ENCODE measurements around the gene PPP1R1A. TPM values are rescaled to one million over a fixed set of nuclear protein-coding genes. Genes with fewer than 3 reads are reported as not detected.

The PPP1R1A gene
- total RNA-seq, 1 experiment from 2014 or later, result 8.5 TPM

DNA sequence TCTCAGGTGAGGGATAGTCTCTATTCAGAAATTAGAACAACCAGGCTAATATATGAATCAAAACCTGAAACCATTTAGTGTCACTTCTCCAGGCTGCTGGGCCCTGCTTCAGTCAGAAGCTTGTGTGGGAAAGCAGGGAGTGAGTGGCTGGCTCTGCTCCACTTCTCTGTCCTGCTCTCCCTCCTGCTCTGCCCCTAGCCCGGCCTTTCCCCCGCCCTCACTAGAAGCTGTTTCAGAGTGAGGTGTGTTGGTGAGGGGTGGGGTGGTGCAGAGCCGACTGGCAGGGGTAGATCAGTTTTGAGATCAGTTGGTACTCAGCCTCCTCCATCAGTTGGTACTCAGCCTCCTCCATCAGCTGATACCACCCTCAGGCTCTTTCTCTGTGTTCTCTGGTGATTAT is 7.0 kb upstream of the PPP1R1A start:
- peaks cover 0 to 1% (median 0%) of the 10 kb centered on the region in 3 experiments; a peak in 1 of 7 replicates for H3K36me3 Mint-ChIP-seq (ENCODE audit: insufficient read depth in 1 of 3, low read depth in 3 of 3)
- Histone ChIP-seq H4K8ac (replicated peaks; ENCODE audit: insufficient read length, low read depth, low read length) (no peak overlapping the region), H3K79me1 (ENCODE audit: insufficient read depth, low read depth, low read length, poor library complexity, severe bottlenecking) (no peaks in the 10 kb centered on the region), H3K4me2 (ENCODE audit: insufficient read depth, insufficient read length, low read length) (no peak overlapping the region), H3K23ac (ENCODE audit: insufficient read length, low read depth, low read length) (no peak overlapping the region), H2BK15ac (ENCODE audit: low read depth, low read length) (no peak overlapping the region), H3K27me3 (ENCODE audit: insufficient read depth, low read length) (peaks cover 6% of the 10 kb centered on the region; the same call in 1 of the 2 replicates), H3K4me1 (ENCODE audit: insufficient read depth, low read length) (no peaks in the 10 kb centered on the region), H2BK120ac (ENCODE audit: low read depth, low read length, poor library complexity, severe bottlenecking) (no peak overlapping the region), H4K5ac (ENCODE audit: insufficient read length, low read depth, low read length) (no peak overlapping the region), H3K9me3 (ENCODE audit: control insufficient read depth, low read depth, low read length) (no peaks in the 10 kb centered on the region), H4K20me1 (ENCODE audit: control insufficient read depth, insufficient read depth, insufficient read length) (no peaks in the 10 kb centered on the region), H3K14ac (ENCODE audit: insufficient read depth, low read length) (no peak overlapping the region), H2BK20ac (ENCODE audit: low read depth, low read length, poor library complexity, severe bottlenecking) (no peak overlapping the region), H2BK5ac (ENCODE audit: insufficient read length, low read length) (no peak overlapping the region), H2AK5ac (ENCODE audit: insufficient read length, low read length) (no peak overlapping the region), H4K91ac (ENCODE audit: insufficient read length, low read depth, low read length) (no peak overlapping the region), H3K18ac (ENCODE audit: insufficient read length, low read depth, low read length) (no peak overlapping the region), H2BK12ac (ENCODE audit: insufficient read length, low read depth, low read length) (no peak overlapping the region), H3K79me2 (ENCODE audit: insufficient read depth, low read length) (no peaks in the 10 kb centered on the region), H3K4ac (ENCODE audit: low read depth, low read length) (no peak overlapping the region), H2AFZ (ENCODE audit: low read length) (no peak overlapping the region), H3T11ph (ENCODE audit: low read length) (no peak overlapping the region), H3K56ac (ENCODE audit: insufficient read length, low read depth, low read length) (no peak overlapping the region), H3K27ac (ENCODE audit: insufficient read length, low read depth, low read length) (no peak overlapping the region), H3K23me2 (ENCODE audit: insufficient read length, low read depth, low read length, poor library complexity, severe bottlenecking) (no peaks in the 10 kb centered on the region), H3K9ac (ENCODE audit: extremely low read depth, insufficient read length, low read length) (no peak overlapping the region)
- WGBS (ENCODE audit: extremely low coverage, insufficient read length, low lambda C conversion rate), result no CpG with 5 or more reads among the region's 3 CpGs
- H3K4me1 Mint-ChIP-seq, result peaks cover 10 to 15% of the 10 kb centered on the region in 2 experiments
- H3K27ac Mint-ChIP-seq, result no peak overlapping the region
- H3K4me3 Mint-ChIP-seq, result no peak overlapping the region
- TF ChIP-seq CTCF (conservative IDR thresholded peaks at IDR 0.05), result no peak
- no peaks in the 10 kb centered on the region; a peak in 1 of 5 replicates for H3K9me3 Mint-ChIP-seq
- DNase-seq, result no peak
- H3K27me3 Mint-ChIP-seq (ENCODE audit: low read depth), result peaks cover 92% of the 10 kb centered on the region
